Mucosa of gallbladder (tissue), 1 donor: ENCODE data around the gene ACSM6. TPM values are rescaled to one million over a fixed set of nuclear protein-coding genes. Genes with fewer than 3 reads are reported as not detected.
"Not testable (repeated sequence)": the region's sequence is repeated elsewhere in the genome, so short reads cannot be mapped to it uniquely, and the experiment has no call there.

ENCODE experiments used
- DNase-seq: peaks from one replicate; pipeline ENCODE4 v3.0.0-alpha.2; 2020; ENCODE audit warnings: low spot score
- total RNA-seq: library from RNA; stranded (reverse); gene quantifications from one replicate; pipeline ENCODE4 v1.2.1, GENCODE V29; 2021
- donor health status: DM: no; HTN: no; CAD: no.

The ACSM6 gene
- total RNA-seq, 1 donor from 2014 or later: not detected

DNA sequence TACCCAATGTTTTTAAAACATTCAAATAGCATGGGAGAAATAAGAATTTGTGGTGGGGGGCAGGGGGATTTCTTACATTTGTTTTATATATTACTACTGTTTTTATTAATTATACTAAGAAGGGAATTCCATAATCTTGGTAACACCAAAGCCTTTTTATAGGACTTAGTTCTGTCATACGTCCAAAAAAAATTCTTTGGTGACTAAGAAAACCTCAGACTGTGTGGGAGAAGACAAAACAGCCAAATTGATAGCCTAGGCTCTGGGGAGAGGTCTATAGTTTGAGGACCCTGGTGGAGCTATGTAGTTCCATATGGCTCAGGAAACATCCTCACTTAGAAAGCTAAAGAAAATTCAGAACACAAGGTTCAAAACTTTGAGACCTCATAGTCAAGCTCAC, 23.4 kb downstream of the ACSM6 start:
- no peak for DNase-seq

DNA sequence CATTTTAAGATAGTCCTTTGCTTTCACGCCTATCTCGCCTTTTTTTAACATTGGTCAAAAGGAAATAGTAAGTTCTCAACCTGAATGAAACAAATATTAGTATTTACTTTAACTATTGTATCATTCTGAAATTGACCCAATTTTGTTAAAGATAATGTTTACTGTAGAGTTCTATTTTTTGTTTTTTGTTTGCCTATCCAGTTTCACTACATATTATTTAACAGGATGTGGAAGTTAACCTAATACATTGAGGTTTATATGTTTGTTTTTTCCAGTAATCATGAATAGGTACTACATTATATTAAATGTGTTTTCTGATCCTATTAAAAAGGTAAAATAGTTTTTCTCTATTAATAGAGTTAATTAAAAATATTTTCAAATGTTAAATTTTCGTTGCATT, 26.5 kb downstream of the ACSM6 start:
- no peak for DNase-seq

DNA sequence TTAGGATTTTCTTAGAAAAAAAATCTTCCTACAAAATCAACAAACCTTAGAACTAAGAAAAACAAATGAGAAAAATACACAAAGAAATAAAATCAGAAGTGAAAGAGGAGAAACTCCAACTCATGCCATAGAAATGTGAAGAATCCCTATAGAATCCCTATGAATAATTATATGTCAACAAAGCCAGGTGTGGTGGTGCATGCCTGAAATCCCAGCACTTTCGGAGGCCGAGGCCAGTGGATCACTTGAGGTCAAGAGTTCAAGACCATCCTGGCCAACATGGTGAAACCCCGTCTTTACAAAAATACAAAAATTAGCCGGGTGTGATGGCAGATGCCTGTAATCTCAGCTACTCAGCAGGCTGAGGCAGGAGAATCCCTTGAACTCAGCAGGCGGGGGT, 27.1 kb downstream of the ACSM6 start:
- no peak for DNase-seq

DNA sequence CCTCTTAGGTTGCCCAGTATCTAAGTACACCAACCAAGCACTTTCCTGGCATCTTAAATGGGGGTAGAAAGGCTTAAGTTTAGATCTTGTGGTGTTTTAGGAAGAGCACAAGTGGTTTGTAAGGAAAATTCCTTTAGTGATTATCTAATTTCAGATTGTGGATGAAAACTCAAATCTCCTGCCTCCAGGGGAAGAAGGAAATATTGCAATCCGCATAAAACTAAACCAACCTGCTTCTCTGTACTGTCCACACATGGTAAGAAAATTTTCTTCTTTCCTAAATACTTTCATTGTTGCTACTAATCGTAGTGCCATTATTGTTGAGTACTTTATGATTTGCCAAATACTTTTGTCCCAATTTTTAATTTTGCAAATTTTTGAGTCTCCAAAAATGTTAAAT, 31.1 kb downstream of the ACSM6 start:
- DNase-seq: no peak

- DNase-seq: not testable (repeated sequence)
These were observed 35.1 kb downstream of the ACSM6 start for GRCh38 chr10:95228934-95229723.

GRCh38 chr10:95229724-95230627, 35.9 kb downstream of the ACSM6 start:
- no peak for DNase-seq

- peak; percentile 44 for DNase-seq
These were observed 36.9 kb downstream of the ACSM6 start for GRCh38 chr10:95230677-95231586.

DNA sequence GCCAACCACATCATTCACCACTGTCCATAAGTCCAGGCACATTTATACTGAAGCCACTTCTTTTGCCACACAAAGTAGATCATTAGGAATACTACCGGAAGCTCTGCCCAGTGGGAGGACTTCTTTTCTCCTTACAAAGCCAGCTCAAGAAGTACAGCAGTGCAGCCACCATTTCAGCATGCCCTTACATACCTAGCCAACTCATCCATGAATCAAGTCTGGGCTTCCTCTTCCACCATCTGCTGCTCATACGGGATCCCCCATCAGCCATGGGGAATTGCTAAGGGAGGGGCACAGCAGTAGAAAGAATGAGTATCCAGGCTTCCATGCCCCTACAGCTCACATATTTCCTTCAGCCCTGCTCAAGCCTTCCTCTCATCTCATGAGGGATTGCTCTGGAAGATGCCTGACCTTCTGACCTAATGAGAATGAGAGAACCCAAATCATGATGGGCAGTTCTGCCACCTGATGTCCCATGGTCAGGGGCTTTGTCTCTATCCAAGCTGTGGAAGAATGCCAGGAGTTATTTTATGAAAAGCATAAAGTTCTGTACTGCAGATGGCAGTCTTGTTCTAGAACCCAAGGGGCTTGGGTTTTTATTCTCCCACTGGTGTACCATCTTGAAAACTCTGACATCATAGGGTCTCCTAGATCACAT, 39.5 kb downstream of the ACSM6 start:
- no peak for DNase-seq

DNA sequence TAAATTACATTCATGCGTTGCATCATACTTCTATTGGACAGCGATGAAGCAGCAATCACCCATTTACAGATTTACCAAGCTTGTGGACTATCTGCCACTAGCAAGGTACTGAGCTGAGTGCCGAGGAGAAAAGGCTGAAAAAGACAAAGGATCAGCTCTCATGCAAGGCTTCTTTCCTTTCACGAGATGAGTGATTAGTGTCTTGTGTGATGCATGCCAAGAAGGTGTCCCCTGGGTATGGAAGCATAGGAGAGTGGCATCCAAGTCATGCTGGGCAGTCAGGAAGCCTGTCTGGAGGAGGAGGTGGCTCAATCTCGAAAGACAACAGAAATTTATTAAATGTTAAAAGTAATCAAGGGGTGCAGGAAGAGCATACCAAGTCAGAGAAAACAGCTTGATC, 40.9 kb downstream of the ACSM6 start:
- no peak for DNase-seq

- DNase-seq: no peak
These were observed 41.6 kb downstream of the ACSM6 start for GRCh38 chr10:95235676-95236067.

GRCh38 chr10:95236068-95236903, 42.2 kb downstream of the ACSM6 start:
- no peak for DNase-seq

DNA sequence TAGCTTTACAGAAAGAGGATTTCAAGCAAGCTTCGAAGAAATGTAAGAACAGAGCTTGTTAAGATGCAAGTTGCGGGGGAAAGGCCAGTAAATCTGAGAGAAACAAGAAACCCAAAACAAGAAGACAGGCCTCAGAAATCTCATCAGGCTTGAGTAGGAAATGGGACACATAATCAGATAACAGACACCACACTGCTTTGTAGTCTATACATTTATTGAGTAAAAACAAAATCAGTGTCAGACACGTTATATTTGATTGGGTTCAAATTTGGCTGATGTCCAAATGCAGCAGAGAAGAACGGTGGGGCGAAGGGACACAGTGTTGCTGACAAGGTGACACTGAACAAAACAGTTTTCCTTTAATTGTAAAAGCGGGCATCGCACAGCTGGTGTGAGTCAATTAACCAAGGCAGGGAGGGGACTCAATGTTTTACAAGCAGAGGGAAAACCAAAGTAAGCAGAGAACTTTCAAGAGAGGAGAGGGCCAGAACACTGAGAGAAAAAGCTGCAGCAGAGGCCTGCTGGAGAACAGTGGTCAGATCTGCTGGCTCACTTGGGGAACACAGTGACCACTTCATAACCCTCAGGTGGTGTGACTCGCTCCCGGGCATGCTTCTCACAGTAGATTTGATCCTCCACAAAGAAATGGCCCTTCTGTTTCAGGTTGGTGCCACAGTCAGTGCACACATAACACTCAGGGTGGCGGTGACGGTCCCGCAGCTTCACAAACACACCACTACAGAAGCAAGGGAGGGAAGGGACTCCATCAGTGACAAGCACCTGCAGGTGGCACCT, 43.5 kb downstream of the ACSM6 start:
- DNase-seq: no peak

- not testable (repeated sequence) for DNase-seq
These were observed 46.1 kb downstream of the ACSM6 start for GRCh38 chr10:95240096-95240495.

- DNase-seq: no peak
These were observed 46.8 kb downstream of the ACSM6 start for GRCh38 chr10:95240811-95241210.

GRCh38 chr10:95241533-95241932, 47.5 kb downstream of the ACSM6 start:
- DNase-seq: no peak

DNA sequence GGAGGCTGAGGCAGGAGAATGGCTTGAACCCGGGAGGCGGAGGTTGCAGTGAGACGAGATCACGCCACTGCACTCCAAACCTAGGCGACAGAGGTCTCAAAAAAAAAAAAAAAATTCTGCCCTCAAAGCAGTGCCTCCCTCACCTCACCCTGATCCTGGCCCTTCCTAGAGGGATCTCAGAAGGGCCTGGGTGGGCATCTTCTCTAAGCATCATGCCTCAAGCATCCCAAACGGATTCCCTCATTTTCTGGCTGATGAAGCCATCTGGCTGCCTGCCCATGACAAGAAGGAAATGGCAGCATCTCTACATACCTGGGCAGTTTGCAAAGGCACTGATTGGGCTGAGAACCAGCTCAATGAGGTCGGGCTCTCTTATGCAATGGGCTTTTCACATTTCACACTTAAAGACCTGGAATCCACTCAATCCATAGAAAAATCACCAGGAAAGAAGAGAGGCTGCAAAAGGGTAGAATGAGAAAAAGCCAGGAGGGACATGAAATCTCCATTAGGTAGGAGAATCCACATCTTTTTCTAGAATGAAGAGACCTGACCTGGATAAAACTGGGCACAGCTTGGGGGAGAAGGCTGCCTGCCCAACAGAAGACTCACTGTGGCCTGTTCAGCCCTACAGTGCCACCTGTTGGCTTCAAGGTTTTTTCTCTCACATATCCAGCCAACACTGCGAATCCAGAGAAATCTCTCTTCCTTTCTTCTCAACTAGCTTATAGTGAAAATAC, 48.7 kb downstream of the ACSM6 start:
- peak; percentile 39 for DNase-seq

GRCh38 chr10:95243318-95243617, 49.2 kb downstream of the ACSM6 start:
- DNase-seq: no peak

DNA sequence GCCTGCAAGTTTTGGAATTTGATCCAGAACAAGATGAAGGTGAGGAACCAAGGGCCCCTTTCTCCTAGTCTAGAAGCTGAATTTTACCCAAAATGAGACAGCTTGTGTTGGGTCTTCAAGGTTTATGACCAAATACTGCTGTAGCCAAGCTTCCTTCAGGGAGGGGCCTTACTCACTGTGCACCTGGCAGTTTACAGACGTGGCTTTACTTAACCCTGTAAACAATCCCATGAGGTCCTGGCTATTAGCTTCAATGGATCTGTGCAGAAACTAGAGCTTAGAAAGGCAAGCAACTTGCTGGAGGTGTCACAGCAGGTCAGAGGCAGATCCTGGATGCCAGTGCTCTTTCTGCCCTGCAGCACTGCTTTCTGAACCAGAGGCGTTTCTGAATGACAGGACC, 50.1 kb downstream of the ACSM6 start:
- DNase-seq: no peak

DNA sequence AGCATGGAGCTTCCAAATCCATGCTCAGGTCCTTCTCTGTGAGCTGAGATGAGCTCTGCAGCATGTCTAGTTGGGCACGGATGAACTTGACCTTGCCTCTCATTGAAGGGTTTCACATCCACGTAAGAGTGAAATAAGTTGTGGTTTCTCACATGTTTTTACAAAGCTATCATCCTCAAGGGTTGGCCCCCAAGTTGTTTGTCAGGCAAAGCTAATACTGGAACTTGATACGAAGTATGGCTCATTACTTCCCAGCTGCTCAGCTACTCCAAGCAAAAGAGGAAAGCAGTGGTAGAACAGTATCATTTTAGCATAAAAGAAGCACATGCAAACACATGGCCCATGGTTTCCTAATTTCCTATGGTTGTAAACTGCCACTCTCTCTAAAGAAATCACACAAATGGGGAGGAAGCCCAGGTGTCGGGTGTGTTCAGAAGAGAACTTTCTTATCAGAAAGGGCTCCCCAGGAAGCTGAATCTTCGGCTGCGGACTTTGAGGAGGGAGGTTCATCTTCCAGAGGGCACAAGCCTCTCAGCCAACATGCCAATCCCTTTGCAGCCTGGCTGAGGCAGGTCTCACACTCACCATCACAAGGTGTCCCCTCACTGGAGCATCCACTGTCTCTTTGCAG, 51.5 kb downstream of the ACSM6 start:
- no peak for DNase-seq
